HG03558 (cell line): ENCODE measurements around the gene SLC14A1.

Experiments
- ATAC-seq: cut with Tn5 transposase; IDR thresholded peaks from one replicate; pipeline ENCODE4 v1.9.1; 2021; ENCODE audit warnings: moderate number of reproducible peaks; ENCODE audit not compliant: unreplicated experiment; ENCODE audit errors: extremely low read depth

SLC14A1 gene

GRCh38 chr18:45723567-45724355, at the start of gene SLC14A1:
Gene SLC14A1 (plus strand): TSS chr18:45724181. CDS start chr18:45730321, 6,140 bp downstream.
- ATAC-seq, result no peak

DNA sequence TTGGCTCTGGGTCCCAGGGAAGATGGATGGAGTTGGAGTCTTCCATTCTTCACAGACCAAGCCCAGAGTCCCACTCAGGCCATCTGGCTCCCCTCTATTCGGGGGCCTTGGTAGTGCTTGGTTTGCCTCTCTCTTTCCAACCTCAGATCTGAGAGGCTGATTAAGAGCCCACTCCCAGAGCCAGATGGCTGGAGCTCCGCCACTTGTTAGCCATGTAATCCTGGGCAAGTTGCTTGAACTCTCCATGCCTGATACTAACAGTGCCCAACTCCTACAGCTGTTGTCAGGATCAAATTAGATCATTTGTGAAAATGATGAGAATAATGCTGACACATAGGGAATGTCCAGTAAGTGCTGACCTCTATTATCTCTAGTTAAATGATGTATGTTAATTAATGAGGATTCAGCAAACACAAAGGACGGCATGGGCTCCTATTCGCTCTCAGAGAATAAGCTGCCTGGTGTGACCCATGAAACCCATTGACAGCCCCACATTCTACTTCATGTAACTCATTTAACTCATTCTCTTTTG, 46.6 kb upstream of the SLC14A1 start:
- no peak for ATAC-seq

- no peak for ATAC-seq
Measured at GRCh38 chr18:45678441-45678840, 45.5 kb upstream of the SLC14A1 start.

DNA sequence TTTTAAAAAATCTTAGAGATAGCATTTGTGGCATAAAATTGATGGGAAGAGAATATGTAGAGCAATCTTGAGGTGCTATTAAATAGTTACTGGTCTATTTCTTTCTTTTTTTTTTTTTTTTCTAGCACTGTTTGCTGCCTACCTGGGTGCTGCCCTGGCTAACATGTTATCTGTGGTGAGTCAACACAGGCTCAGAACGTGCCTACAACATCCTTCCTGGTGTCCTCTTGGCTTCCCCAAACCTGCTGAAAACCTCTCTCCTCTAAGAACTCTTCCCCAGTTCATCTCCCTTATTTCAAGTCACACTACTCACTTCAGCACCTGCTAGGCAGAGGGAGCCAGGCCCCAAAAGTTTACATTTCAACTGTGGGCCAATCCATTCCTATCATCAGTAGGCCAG, 45.1 kb upstream of the SLC14A1 start:
- no peak for ATAC-seq

- ATAC-seq, result no peak
Measured at GRCh38 chr18:45680066-45680690, 43.8 kb upstream of the SLC14A1 start.

- ATAC-seq, result no peak
Measured at GRCh38 chr18:45682181-45682580, 41.8 kb upstream of the SLC14A1 start.

DNA sequence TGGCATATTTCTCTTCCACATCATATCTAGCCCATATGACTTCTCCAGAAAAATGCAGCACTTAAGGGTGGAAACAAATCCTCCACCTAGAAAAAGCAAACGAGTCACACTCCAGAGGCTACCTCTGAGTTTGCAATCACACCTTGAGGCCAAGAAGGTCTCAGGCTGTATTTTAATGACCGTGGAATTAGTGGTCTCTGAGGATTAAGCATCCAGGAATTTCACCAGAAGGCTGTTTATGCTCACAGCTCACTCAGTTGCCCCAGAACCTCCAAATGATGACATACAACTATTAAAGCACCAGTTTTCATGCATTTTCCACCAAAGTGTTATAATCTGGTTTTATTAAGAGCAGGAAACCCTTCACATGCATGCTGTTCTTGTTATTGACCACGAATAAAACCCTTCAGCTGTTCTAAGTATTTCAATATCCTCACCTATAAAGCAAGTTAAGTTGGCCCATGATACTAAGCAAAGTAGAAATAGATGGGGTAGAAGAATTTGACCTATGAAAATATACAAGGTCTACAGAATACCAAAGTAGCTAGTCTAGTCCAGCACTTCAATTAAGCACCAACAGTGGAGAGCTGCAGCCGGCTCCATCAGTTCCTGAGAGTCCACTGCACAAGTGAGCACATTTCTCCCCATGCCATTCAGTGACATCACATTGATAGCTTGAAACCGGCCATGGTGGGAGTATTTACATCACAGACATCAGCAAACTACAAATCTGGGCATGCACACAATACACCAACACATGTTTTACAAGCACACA, 39.5 kb upstream of the SLC14A1 start:
- ATAC-seq, result no peak

DNA sequence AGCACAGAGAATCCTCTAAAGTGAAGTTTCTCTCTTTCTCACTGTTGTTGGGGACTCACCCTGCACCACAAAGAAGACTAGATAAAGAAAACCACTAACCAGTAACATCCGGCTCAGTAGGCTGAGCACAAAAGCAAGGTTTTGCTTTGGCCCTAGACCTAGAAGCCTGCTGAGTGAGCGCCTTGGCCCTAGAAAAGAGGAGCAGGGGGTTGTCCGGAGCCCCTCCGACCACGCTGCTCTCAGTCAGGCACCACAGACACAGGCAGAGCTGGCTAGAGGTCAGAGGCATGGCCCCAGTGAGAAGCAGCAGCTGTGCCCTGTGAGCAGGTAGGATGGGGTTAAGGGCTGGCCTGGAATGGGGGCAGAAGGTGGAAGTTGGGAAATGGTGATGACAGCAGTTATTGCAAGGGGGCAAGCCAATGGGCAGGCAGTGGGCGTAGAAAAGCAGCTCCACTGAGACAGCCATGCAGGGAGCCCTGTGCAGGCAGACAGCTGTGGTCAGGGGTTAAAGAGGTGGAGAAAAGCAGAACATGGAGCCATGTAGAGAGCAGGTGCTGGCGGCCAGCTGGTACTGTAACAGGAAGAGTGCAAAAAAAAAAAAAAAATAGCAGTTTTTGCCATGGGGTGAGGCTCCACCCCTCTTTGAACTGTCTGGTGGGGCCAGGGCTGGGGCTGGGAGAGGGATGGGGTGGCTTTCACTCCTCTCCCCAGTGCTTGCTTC, 36.9 kb upstream of the SLC14A1 start:
- peak; percentile 78 for ATAC-seq

GRCh38 chr18:45687621-45688020, 36.4 kb upstream of the SLC14A1 start:
- no peak for ATAC-seq

- no peak for ATAC-seq
Measured at GRCh38 chr18:45688113-45688512, 35.9 kb upstream of the SLC14A1 start.

DNA sequence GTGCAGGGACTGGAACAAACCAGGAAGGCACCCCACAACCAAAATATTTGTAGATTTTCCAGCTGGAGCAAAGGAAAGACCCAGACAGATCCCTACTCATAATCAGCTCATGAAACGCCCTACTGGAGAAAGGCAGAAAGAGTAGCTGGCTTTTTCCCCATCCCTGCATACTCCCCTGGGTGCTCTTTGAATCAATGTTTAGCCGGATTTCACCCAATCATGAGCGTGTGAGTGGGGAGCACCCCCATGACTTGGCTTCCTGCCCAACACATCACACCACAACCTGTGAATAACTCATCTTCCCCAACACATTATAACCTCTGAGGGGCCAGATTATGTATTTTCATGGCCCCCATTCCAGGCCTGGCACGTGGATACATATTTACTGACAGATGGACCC, 35.1 kb upstream of the SLC14A1 start:
- no peak for ATAC-seq

DNA sequence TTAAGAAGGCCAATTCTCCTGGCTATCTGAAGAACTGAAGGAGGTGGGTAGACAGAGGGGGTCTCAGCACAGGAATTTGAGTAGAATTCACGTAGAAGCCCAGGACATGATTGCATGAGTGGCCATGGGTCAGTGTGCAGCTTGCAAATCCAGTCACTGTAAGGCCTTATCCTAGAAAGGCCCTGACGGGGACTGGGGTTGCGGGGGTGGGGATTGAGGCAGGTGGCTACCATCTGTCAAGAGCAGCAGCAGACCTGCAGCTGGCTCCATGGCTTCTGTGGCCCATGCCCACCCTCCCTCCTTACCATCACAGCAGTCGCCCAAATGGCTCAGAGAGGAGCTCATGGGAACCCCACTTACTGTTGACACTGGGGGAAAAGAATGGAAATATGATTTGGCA, 34.6 kb upstream of the SLC14A1 start:
- ATAC-seq, result no peak

DNA sequence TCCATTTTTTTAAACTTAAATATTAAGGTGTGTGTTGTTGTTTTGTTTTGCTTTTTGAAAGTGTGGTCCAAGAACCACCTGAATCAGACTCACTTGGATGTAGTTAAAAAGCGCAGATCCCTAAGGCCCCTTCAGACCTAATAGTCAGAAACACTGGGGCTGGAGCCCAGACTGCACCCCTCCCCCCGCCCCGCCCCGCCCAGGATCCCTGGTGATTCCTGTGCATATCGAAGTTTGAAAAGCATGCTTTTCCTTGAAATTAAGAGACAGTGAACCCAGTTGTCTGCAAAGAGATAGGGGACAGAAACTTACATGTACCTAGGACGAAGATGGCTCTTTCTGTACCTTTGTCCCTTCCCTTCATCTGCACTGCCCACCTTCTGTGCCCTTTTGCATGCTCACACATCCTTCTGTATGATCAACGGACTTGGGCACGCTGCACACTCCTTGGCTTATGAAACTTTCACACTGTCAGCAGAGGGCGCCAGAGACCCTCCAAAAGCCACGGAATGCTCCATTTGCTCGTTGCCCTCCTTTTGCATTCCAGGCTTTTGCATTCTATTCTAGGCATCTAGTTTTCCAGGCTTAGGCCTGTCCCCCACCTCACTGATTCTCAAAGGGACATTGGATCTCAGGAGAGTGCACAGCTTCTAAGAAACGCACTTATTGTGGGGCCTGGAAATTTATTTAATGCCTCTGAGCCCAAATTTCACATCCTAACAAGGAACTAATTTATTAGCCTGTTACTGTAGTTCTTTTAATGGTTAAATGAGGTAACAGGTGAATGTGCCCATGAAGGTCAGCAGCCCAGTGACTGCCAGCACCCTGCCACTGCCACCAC, 32.8 kb upstream of the SLC14A1 start:
- no peak for ATAC-seq

DNA sequence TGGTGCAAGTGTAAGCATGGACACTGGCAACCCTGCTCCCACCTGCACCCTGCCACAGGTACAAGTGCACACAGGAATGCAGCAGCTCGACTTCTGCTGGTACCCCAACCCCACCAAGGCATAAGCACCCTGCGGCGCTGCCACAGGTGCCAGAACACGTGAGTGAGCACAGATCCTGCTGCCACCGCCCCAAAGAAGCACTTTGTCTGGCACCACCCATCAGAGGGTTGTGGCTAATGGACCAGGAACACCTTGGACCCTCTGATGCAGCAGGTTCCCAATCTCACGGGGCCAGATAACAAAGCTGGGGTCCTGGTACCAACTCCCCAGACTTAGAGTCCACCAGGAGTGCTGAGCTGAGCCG, 32.2 kb upstream of the SLC14A1 start:
- no peak for ATAC-seq

DNA sequence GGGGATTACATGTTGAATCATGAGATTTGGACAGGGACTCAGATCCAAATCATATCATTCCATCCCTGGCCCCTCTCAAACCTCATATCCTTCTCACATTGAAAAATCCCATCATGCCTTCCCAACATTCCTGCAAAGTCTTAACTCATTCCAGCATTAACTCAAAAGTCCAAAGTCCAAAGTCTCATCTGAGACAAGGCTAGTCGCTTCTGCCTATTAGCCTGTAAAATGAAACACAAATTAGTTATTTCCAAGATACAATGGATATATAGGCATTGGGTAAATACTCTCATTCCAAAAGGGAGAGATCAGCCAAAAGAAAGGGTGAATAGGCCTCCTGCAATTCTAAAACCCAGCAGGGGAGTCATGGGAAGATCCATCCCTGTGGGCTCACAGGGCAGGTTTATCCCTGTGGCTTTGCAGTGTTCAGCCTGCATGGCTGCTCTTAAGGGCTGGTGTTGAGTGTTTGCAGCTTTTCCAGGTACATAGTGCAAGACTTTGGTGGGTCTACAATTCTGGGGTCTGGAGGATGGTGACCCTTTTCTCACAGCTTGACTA, 21.2 kb upstream of the SLC14A1 start:
- no peak for ATAC-seq

GRCh38 chr18:45708831-45709230, 15.2 kb upstream of the SLC14A1 start:
- no peak for ATAC-seq

GRCh38 chr18:45712061-45712460, 11.9 kb upstream of the SLC14A1 start:
- ATAC-seq, result no peak

GRCh38 chr18:45713239-45713638, 10.7 kb upstream of the SLC14A1 start:
- ATAC-seq, result no peak

DNA sequence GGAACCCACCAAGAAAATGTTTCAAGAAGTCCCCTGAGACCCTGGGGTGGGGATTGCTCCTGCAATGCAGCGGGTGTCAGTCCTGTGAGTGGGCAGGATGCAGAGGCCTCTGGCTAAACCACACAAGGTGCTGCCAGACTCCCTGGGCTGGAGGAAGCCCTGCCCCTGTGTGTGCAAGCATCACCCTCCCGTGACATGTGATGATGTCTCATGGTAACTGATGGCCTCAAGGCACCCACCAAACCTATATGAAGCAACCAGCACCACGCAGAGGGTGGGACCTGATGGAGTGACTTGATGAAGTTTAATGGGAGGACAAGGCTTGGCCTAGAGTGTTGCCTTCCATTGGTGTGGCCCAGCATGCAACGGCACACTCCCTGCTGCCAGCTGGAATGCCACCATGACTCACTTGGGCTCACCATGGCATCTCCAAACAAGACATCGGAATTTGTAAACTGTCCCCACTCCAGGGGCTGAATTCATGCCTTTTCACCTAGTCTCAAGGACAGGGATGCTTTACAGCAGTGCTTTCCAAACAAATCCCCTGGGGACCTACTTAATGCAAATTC, 8.7 kb upstream of the SLC14A1 start:
- no peak for ATAC-seq
